IPS-NIHi7 (cell line): Measurements from ENCODE around the gene CELSR1.

Experiments used
- DNase-seq: peaks from one replicate; pipeline ENCODE4 v3.0.0; 2012; ENCODE audit warnings: mixed read lengths; ENCODE audit errors: extremely low spot score

The CELSR1 gene

GRCh38 chr22:46379066-46379930, 158.1 kb downstream of the CELSR1 start:
- no peak for DNase-seq

DNA sequence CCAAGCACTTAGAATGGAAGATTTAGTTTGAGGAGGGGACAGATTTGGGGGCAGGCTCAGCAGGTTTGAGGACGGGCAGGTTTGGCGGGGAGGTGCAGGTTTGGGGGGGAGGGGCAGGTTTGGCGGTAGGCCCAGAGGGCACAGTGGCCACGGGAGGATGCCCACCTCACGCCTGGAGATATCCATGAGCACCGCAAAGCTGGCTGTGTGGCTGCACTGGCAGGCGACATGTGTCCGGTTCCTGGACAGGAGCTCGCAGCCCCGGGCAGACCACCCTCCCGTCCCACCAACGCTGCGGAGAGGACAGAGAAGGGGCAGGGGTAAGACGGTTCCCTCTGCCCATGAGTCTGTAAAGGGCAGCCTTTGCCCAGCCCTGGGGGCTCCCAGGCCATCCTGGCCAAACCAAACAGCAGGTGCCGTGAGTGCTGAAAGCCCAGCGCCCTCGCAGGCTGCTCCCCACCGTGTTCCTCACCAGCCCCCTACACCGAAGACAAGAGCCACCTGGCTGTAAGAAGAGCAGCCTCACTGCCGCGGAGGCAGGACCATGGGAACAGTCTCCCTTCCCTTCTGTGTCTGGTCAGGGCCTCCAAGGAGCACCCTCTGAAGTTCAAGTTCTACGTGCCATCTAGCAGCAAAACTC, 158.9 kb downstream of the CELSR1 start:
- no peak for DNase-seq

DNA sequence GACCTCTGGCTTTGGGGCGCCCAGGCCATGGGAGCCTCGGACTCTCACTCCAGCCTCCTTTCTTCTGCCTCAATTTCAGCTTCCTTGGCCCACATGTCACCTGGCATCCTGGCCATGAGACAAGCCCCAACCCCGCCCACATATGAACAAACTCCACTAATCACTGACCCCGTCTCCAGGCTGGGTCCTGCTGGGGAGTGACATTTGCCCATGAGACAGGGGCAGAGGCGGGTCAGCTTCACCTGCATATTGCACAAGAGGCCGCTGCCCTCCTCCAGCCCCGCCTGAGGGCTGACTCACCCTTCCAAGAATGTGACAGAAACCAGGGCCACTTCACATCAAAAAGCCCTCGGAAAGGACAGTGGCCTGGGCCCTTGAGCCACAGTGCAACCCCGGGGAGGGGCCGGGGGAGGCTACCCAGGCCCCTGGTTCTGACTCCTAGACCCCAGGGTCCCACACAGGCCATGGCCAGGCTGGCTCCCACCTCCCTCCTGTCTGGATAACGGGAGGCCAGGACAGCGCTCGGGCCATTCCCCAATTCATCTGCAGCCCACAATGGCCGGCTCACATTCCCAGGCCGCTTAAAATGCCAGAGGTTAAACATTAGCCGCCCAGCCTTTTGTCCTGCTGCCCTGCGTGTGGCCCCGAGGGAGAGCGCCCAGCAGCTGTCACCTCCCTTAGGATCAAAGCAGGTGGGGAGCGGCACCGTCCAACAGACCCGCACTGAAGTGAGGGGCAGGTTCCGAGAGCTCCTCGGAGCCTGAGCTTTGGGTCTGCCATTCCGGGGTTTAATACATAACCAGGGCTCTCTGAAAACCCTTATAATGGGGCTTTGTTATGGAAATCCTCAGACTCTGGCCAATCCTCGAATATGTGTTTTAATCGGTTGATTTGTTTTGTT, 159.6 kb downstream of the CELSR1 start:
- DNase-seq = peak; percentile 84

DNA sequence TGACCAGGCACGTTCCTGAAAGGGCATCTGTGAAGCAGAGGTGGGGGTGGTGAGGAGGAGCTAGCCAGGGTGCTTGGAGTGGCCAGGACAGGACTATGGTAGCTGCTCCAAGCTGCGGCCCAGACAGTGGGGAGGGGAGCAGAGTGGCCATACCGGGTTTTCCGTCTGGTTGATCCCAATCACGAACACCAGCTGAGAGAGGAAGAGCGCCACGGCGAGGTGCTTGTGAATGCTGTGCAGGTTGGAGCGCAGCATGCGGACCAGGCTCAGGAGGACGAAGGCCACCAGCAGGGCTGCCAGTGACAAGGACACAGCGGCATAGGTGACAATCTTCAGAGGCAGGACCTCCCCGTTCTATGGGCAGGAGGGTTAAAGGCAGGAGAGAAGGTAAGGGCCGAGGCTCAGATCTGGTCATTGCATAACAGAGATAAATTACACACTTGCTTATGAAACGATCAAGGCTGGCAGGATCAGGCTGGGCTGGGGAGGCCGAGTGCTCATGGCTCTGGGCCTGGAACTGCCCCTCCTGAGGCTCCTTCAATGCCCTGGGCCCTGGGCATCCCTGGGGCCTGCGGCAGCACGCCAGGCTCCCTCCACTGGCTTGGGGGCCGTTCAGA, 160.4 kb downstream of the CELSR1 start:
- DNase-seq = no peak

DNA sequence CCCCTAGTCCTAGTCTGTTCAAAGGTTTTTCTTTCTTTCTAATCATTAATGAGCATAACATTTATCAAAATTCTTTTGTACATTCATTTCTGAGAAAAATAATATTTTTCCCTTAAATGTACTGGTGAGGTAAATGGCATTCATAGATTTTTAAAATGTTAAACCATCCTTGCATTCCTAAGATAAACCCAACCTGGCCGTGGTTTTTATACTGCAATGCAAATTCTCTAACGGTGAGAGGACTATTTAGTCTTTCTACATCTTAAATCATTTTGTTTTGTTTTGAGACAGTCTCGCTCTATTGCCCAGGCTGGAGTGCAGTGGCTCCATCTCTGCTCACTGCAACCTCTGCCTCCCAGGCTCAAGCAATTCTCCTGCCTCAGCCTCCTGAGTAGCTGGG, 161.3 kb downstream of the CELSR1 start:
- no peak for DNase-seq

- DNase-seq = no peak
Measured at GRCh38 chr22:46374663-46375474, 162.6 kb downstream of the CELSR1 start.

GRCh38 chr22:46373921-46374662, 163.3 kb downstream of the CELSR1 start:
- DNase-seq = no peak

GRCh38 chr22:46373159-46373558, 164.3 kb downstream of the CELSR1 start:
- no peak for DNase-seq

DNA sequence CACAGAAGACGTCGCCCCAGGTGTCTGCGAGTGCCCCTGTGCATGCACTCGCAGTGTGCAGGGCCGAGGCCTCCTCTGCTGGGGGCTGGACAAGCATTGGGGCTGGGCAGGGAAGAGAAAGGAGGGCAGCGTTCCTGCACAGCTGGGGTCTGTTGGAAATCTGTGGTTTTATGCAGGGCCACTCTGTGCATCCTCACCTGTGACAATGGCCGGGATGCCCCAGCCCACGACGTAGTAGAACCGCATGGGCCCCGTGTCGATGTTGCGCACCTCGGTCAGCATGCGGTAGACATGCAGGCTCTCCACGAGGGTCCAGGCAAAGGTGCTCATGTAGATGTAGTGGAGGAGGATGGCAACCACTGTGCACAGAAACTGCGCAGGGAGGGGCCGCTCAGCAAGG, 164.7 kb downstream of the CELSR1 start:
- no peak for DNase-seq

DNA sequence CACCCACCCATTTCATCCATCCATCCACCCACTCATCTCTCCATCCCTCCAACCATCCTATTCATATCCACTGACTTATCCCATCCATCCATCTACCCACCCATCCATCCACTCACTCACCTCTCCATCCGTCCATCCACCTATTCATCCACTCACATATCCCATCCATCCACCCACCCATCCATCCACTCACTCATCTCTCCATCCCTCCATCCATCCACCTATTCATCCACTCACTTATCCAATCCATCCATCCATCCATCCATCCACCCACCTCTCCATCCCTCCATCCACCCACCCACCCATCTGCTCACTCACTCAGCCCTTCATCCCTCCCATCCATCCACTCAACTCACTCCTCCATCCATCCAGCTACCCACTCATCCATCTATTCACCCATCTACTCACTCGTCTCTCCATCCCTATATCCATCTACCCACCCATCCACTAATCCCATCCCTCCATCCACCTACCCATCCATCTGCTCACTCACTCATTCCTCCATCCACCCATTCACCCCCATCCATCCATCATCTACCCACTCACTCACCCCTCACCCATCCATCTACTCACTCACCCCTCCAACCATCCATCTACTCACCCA, 165.7 kb downstream of the CELSR1 start:
- no peak for DNase-seq

DNA sequence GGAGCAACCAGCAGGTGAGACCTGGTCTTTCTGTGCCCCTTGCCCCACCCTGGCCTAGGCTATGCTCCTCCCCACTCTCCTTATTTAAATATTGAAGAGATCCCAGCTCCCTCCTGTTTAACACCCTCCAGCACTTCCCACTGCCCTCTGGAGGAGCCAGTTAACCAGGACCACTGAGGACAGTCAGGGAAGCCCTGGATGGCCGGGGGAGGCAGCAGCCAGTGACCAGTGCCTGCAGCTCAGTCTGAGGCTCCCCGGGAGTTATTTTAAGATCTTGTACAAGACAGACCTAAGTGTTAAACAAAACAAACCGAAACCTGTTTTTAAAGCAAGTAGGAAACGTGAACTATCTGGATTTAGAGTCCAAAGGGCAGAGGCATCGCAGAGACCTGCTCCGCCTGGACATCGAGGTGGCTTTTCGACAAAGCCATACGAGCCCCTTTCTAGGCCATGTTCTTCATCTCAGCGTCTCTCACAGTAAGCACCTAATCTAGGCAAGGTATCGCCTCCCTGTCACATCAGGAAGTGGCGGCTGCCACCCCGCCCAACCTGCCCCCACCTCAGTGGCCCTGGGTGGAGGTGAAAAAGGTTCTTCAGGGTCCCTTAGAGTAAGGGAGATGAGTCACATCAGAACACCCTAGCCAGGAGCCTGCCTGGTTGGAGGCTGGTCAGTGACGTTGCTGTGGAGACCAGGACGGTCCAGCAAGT, 166.7 kb downstream of the CELSR1 start:
- DNase-seq = no peak

DNA sequence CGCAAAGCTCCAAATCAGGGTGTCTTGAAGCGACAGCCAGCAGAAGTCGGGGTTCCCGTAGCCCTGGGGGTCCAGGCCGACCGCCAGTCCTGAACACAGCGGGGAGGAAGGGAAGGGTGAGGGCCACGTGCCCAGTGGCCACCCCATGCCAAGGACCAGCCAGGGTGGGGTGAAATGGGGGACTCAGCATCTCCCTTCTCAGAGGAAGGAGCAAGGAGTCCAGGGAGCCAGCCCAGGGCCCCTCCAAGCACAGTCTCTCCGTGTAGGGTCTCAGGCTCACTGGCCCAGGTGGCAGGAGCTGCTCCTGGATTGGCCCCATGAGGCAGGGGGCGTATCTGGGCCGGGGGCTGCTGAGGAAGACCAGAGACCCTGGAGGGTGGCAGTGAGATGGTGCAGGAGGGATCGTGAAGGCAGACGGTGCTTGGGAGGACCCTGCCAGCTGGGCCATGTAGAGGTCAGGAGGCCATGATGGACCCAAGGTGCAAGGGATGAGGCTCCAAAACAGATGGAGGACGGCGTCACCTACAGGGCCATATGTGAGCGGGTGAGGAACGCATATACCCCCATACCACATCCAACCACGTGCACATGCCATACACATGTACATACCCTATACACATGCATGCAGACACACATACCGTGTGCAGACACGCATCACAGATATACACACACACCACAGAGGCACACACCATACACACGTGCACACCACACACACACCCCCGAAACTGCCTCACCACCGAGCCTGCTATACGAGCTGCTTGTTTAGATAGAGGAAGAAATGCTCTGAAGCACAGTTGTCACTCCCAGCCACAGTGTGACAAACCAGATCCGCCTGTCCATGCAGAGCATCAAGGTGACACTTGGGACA, 167.5 kb downstream of the CELSR1 start:
- no peak for DNase-seq

GRCh38 chr22:46368871-46369715, 168.3 kb downstream of the CELSR1 start:
- no peak for DNase-seq

GRCh38 chr22:46368422-46368821, 169.0 kb downstream of the CELSR1 start:
- no peak for DNase-seq

GRCh38 chr22:46367707-46368191, 169.7 kb downstream of the CELSR1 start:
- peak; percentile 95 for DNase-seq

- DNase-seq = no peak
Measured at GRCh38 chr22:46366801-46367706, 170.4 kb downstream of the CELSR1 start.
